ENCODE data around the gene HELB. TPM values are rescaled to one million over a fixed set of nuclear protein-coding genes. Genes with fewer than 3 reads are reported as not detected.

The HELB gene
- 2.9 TPM in 2 replicates for total RNA-seq (ENCODE audit: low replicate concordance)

GRCh38 chr12:66301944-66302826 is at the start of gene HELB:
TSS of gene HELB (plus strand) at chr12:66302493. CDS start at chr12:66302604, 111 bp downstream.

Other genes starting within 250 kb of the HELB start
- 2.3 and 3.7 TPM in 2 replicates for gene LLPH, start 171.7 kb upstream of the HELB start, total RNA-seq (ENCODE audit: low replicate concordance)
- 30.3 and 47.7 TPM in 2 replicates for gene TMBIM4, start 132.5 kb upstream of the HELB start, total RNA-seq (ENCODE audit: low replicate concordance)
- gene IRAK3, start 113.3 kb upstream of the HELB start, total RNA-seq (ENCODE audit: low replicate concordance) = 2.4 and 8.7 TPM in 2 replicates

Measured in smooth muscle cell of the coronary artery (primary cell).